ENCODE data around the gene ATP2C1.

DNA sequence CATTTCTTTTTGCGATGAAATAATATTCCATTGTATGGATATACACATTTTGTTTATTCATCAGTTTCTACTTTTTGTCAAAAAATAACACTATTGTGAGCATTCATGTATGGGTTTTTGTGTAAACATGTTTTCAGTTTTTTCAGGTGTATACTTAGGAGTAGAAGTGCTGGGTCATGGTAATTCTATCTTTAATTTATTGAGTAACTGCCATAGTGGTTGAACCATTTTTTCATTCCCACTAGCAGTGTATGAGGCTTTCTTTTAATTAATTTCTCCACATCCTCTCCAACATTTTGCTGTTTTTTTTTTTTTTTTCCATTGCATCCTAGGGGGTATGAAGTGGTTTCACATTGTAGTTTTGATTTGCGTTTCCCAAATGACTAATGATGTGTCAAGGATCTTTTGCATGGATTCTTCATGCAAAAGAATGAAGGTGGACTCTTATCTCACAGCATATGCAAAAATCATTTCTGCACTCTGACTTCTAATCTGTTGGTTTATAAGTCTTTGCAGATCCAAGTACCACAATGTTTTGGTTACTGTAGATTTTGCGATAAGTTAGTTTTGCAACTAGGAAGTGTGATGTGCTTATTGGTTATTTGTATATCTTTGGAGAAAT, 12.6 kb downstream of the ATP2C1 start:
- TF ChIP-seq, protein P1, sequence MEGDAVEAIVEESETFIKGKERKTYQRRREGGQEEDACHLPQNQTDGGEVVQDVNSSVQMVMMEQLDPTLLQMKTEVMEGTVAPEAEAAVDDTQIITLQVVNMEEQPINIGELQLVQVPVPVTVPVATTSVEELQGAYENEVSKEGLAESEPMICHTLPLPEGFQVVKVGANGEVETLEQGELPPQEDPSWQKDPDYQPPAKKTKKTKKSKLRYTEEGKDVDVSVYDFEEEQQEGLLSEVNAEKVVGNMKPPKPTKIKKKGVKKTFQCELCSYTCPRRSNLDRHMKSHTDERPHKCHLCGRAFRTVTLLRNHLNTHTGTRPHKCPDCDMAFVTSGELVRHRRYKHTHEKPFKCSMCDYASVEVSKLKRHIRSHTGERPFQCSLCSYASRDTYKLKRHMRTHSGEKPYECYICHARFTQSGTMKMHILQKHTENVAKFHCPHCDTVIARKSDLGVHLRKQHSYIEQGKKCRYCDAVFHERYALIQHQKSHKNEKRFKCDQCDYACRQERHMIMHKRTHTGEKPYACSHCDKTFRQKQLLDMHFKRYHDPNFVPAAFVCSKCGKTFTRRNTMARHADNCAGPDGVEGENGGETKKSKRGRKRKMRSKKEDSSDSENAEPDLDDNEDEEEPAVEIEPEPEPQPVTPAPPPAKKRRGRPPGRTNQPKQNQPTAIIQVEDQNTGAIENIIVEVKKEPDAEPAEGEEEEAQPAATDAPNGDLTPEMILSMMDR (IDR thresholded peaks at IDR 0.05 in 8 of 11, conservative IDR thresholded peaks at IDR 0.05 in 3 of 11) = no peak
- TF ChIP-seq POLR2A (IDR thresholded peaks at IDR 0.05) = no peak
